Activated B cell treated with CpG ODN at 0.5 μM for 24 hours (primary cell): Measurements from ENCODE around the gene UBE4B. TPM values are rescaled to one million over a fixed set of nuclear protein-coding genes. Genes with fewer than 3 reads are reported as not detected.
"Not testable (repeated sequence)": the region's sequence is repeated elsewhere in the genome, so short reads cannot be mapped to it uniquely, and the experiment has no call there.

Source experiments
- ATAC-seq: fragments of 200-7000 bp; cut with Tn5 transposase; one replicate; pipeline ENCODE4 v1.10.0; 2021; ENCODE audit warnings: low read depth, mild to moderate bottlenecking, moderate library complexity
- CTCF ChIA-PET: fragments of 350-600 bp; sonication (Branson Sonifier 250); formaldehyde crosslinking; loops from one replicate; lab custom pipeline; 2021; ENCODE audit warnings: antibody characterized with exemption; lab: Charles Lee
- POLR2A ChIA-PET: fragments of 350-600 bp; sonication (Branson Sonifier 250); formaldehyde crosslinking; loops from one replicate; lab custom pipeline; 2021; ENCODE audit warnings: antibody characterized with exemption; lab: Charles Lee
- DNase-seq: peaks from one replicate; pipeline ENCODE4 v3.0.0; 2022
- H3K27ac Mint-ChIP-seq: one replicate; pipeline ENCODE4 v1.8.0; 2020; ENCODE audit warnings: mixed read lengths
- H3K27me3 Mint-ChIP-seq: one replicate; pipeline ENCODE4 v1.8.0; 2021; ENCODE audit warnings: mixed read lengths
- H3K36me3 Mint-ChIP-seq: one replicate; pipeline ENCODE4 v1.8.0; 2021; ENCODE audit warnings: low read depth, mixed read lengths
- H3K4me1 Mint-ChIP-seq: one replicate; pipeline ENCODE4 v1.8.0; 2021; ENCODE audit warnings: mixed read lengths
- H3K4me3 Mint-ChIP-seq: one replicate; pipeline ENCODE4 v1.8.0; 2020; ENCODE audit warnings: mild to moderate bottlenecking, mixed read lengths
- H3K9me3 Mint-ChIP-seq: one replicate; pipeline ENCODE4 v1.8.0; 2020; ENCODE audit warnings: mixed read lengths
- intact Hi-C: fragments of 100-400 bp; cut with micrococcal nuclease; formaldehyde crosslinking; loops from one replicate; pipeline ENCODE4 v1.15.1; 2024
- total RNA-seq: library from RNA; stranded (reverse); gene quantifications from 2 replicates; pipeline ENCODE4 v1.2.3, GENCODE V29; 2022
- TF ChIP-seq, protein P1 (sequence below): fragments of 200-600 bp; IDR thresholded peaks from one replicate; pipeline ENCODE4 v1.8.0; 2022; ENCODE audit warnings: antibody characterized with exemption, mild to moderate bottlenecking

Gene UBE4B
- total RNA-seq, 1 donor from 2014 or later: 44.7 TPM

DNA sequence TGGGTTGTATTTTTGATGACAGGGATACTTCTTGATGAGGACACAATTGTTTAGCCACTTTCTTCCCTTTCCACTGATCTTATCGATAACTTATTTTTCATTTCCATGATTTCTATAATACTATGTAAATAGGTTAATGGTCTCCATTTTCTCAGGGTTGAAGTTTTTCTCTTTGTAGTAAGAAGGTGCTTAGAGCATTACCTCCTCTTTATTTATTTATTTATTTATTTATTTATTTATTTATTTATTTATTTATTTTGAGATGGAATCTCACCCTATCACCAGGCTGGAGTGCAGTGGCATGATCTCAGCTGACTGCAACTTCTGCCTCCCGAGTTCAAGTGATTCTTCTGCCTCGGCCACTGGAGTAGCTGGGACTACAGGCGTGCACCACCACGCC, 70.4 kb downstream of the UBE4B start:
- no peak overlapping the region for H3K27ac Mint-ChIP-seq
- ChIA-PET POLR2A (no interaction called here), CTCF (no interaction called here)
- H3K9me3 Mint-ChIP-seq: no peaks in the 10 kb centered on the region
- intact Hi-C loops: no loop called here
- ATAC-seq: no peak
- H3K4me3 Mint-ChIP-seq: no peak overlapping the region
- peaks cover 68% of the 10 kb centered on the region for H3K36me3 Mint-ChIP-seq
- TF ChIP-seq, protein P1, sequence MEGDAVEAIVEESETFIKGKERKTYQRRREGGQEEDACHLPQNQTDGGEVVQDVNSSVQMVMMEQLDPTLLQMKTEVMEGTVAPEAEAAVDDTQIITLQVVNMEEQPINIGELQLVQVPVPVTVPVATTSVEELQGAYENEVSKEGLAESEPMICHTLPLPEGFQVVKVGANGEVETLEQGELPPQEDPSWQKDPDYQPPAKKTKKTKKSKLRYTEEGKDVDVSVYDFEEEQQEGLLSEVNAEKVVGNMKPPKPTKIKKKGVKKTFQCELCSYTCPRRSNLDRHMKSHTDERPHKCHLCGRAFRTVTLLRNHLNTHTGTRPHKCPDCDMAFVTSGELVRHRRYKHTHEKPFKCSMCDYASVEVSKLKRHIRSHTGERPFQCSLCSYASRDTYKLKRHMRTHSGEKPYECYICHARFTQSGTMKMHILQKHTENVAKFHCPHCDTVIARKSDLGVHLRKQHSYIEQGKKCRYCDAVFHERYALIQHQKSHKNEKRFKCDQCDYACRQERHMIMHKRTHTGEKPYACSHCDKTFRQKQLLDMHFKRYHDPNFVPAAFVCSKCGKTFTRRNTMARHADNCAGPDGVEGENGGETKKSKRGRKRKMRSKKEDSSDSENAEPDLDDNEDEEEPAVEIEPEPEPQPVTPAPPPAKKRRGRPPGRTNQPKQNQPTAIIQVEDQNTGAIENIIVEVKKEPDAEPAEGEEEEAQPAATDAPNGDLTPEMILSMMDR: no peak
- no peak for DNase-seq
- no peaks in the 10 kb centered on the region for H3K4me1 Mint-ChIP-seq
- H3K27me3 Mint-ChIP-seq: no peaks in the 10 kb centered on the region

DNA sequence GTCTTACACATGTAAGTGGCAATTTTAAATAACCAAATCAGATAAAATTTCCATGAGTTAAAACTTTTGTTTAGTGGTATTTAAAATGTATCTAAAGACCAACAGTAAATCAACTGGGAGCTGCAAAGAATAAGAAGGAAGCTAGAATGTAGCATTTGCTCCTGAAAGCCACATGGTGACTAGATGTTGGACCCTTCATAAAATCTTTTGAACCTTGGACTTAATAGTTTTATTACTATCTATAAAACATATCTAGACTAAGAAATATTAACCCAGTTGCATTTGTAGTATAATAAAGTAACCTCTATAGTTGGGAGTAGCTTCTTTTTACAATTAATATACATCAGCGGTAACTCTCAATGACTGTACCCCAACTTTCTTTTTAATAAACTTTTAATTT, 72.1 kb downstream of the UBE4B start:
- intact Hi-C loops: no loop called here
- ChIA-PET POLR2A (no interaction called here), CTCF (no interaction called here)
- DNase-seq (no peak), ATAC-seq (no peak)
- Mint-ChIP-seq H3K27me3 (no peaks in the 10 kb centered on the region), H3K4me1 (no peaks in the 10 kb centered on the region), H3K36me3 (peaks cover 71% of the 10 kb centered on the region), H3K27ac (no peak overlapping the region), H3K4me3 (no peak overlapping the region), H3K9me3 (no peaks in the 10 kb centered on the region)
- TF ChIP-seq, protein P1: no peak

DNA sequence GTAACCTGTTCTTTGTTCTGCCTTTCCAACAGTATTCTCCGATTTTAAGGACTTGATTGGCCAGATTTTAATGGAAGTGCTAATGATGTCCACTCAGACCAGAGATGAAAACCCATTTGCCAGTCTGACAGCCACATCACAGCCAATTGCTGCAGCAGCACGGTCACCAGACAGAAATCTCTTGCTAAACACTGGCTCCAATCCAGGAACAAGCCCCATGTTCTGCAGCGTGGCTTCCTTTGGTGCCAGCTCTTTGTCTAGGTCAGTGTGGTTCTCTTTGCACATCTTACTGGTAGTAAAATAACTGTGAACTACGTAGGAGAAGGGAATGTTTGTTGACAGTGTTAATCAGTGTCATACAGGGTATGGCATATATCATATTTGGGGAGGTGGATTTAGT, 72.7 kb downstream of the UBE4B start:
- POLR2A ChIA-PET: no interaction called here
- H3K36me3 Mint-ChIP-seq: peaks cover 76% of the 10 kb centered on the region
- CTCF ChIA-PET: no interaction called here

DNA sequence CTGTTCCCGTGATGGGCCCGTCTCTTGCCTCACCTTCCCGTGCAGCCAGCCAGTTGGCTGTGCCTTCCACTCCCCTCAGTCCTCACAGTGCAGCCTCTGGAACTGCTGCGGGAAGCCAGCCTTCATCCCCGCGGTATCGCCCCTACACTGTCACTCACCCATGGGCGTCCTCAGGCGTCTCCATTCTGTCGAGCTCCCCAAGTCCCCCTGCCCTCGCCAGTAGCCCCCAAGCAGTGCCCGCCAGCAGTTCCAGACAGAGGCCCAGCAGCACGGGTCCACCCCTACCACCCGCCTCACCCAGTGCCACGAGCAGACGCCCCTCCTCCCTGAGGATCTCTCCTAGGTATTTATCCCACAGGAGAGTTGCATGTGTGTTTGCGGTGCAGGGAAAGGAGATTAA, 73.5 kb downstream of the UBE4B start:
- Mint-ChIP-seq H3K27ac (no peak overlapping the region), H3K36me3 (peaks cover 76% of the 10 kb centered on the region), H3K27me3 (no peaks in the 10 kb centered on the region), H3K4me3 (no peak overlapping the region), H3K4me1 (no peaks in the 10 kb centered on the region), H3K9me3 (no peaks in the 10 kb centered on the region)
- no peak for DNase-seq
- TF ChIP-seq, protein P1: no peak
- CTCF ChIA-PET: no interaction called here
- ATAC-seq: no peak
- POLR2A ChIA-PET: no interaction called here
- intact Hi-C loops: no loop called here

More for the DNA sequence above, 72.7 kb downstream of the UBE4B start:
- H3K4me1 Mint-ChIP-seq: no peaks in the 10 kb centered on the region
- H3K4me3 Mint-ChIP-seq: no peak overlapping the region
- DNase-seq: no peak
- TF ChIP-seq, protein P1: no peak
- no peaks in the 10 kb centered on the region for H3K9me3 Mint-ChIP-seq
- no peak for ATAC-seq
- H3K27ac Mint-ChIP-seq: no peak overlapping the region
- H3K27me3 Mint-ChIP-seq: no peaks in the 10 kb centered on the region
- intact Hi-C loops: no loop called here

DNA sequence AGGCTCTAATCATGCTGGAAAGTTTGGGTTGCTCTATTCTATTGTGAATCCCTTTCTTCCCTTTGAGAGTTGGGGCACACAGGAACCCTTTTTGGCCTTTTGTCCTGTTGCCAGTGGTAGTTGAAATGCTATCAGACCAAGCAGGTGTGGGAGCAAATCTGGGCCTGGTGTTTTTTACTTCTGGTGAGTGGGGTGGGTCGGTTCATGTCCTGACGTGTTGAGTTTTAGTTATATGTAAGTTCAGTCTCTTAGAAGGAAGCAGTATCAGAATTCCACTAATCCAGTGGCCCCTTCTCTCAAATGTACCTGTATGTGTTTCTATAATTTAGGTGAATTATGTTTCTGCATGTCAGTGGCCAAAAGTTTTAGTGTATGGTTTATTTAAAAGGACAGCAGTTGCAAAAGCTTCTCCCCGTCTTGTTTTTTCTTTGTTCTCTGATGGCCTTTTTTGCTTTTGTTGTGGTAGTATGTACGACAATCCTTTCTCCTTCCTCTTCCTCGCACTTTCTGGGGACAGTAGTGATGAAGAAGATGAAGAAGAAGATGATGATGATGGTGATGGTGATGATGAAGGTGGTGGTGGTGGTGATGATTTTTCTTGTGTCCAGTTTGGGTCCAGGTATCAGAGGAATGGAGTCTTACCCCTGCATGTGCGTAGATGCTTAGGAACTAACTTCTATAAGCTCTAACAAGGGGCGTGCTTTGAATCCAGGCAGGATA, 74.2 kb downstream of the UBE4B start:
- Mint-ChIP-seq H3K9me3 (no peaks in the 10 kb centered on the region), H3K27ac (no peak overlapping the region), H3K27me3 (no peaks in the 10 kb centered on the region), H3K4me1 (no peaks in the 10 kb centered on the region), H3K36me3 (peaks cover 75% of the 10 kb centered on the region), H3K4me3 (no peak overlapping the region)
- DNase-seq (no peak), ATAC-seq (no peak)
- TF ChIP-seq, protein P1: no peak
- POLR2A ChIA-PET: no interaction called here
- CTCF ChIA-PET: no interaction called here
- intact Hi-C loops: no loop called here

DNA sequence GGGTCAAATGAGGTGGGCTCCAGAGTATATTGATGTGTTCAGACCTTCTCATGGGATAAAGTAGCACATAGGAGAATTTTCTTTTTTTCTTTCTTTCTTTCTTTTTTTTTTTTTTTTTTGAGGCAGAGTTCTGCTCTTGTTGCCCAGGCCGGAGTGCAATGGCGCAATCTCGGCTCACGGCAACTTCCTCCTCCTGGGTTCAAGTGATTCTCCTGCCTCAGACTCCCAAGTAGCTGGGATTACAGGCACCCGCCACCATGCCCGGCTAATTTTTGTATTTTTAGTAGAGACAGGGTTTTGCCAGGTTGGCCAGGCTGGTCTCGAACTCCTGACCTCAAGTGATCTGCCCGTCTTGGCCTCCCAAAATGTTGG, 74.7 kb downstream of the UBE4B start:
- ATAC-seq, H3K4me3 Mint-ChIP-seq, H3K9me3 Mint-ChIP-seq, H3K4me1 Mint-ChIP-seq, CTCF ChIA-PET, H3K27ac Mint-ChIP-seq, H3K27me3 Mint-ChIP-seq, intact Hi-C loops, DNase-seq: not testable (repeated sequence)
- peaks cover 74% of the 10 kb centered on the region for H3K36me3 Mint-ChIP-seq
- POLR2A ChIA-PET: interaction anchor here (0.7 kb wide), 1 partner anchor 1172 kb away, joined by 3 read pairs; no protein-coding TSS in a partner anchor
